IPS-NIHi11 (cell line): ENCODE measurements around the gene PGP.

Experiments
- DNase-seq: peaks from one replicate; pipeline ENCODE4 v3.0.0; 2012; ENCODE audit warnings: mixed read lengths, low spot score

The PGP gene

DNA sequence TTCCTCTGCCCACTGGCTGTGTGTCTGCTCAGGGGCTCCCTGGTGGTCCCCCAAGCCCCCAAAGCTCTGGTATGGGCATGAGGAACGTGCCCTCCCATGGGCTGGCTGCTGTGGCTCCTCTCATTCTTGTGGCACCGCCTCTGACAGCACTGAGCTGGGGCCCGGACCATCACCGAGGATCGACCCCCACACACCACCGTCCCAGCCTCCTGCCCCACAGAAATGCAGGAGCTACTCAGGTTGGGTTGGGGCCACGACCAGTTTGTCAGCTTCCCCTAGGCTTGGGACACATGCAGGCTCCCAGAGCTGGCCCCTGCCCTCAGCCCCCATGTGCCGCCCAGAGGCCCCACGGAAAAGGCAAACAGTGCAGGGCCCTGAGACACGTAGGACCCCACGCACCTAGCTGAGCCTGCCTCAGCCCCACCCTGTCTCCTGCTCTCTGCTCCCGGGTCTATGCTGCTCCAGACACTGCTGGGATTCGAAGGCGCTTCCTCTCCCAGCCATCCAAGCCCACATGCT, 15.0 kb downstream of the PGP start:
- no peak for DNase-seq

DNA sequence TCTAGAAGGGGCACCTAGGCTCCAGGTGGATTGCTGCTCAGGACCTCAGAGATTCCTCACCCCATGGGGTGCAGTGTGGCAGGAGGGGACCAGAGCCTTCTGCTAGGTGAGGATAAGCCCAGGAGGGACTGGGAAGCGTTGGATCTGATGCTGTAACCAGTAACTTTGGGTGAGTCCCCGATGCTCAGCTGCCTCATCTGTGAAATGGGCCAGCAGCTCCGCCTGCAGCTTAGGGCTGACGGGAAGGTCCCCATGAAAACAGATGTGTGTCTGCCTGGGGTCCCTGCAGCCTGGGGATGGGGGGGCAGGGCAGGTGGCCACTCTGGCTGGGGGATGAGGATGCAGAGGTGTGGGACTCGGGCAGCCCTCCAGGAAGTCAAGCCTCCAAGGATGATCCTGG, 15.5 kb downstream of the PGP start:
- no peak for DNase-seq

DNA sequence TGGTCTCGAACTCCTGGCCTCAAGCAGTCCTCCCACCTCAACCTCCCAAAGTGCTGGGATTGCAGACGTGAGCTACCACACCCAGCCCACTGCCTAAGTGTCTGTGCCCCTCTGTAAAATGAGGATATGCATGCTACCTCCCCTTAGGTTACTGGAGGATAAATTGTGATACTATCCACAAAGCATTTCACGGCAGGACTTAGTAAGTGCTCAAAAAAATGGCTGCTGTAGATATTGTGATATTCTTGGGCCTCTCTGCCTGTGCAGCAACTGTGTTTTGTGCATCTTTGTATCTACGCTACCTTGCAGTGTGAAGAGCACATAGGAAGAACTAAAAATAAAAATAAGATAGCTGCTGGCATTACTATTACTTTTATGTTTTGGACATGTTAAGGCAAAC, 16.4 kb downstream of the PGP start:
- DNase-seq = no peak

DNA sequence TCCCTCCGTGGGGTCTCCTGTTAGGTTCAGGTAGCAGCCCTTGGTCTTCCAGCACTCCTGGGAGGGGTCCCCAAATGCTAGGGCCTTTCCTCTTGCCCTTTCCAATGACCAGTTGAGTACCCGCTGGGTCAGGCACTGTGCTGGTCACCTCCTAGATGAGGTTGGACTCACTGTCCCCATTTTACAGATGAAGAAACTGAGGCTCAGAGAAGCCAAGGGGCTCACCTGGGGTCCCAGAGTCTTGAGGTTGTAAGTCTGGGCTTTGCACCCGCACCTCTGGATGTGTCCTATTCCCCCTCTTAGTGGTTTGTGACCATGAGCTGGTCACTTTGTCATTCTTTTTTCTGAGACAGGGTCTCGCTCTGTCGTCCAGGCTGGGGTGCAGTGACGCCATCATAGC, 16.9 kb downstream of the PGP start:
- DNase-seq = no peak

DNA sequence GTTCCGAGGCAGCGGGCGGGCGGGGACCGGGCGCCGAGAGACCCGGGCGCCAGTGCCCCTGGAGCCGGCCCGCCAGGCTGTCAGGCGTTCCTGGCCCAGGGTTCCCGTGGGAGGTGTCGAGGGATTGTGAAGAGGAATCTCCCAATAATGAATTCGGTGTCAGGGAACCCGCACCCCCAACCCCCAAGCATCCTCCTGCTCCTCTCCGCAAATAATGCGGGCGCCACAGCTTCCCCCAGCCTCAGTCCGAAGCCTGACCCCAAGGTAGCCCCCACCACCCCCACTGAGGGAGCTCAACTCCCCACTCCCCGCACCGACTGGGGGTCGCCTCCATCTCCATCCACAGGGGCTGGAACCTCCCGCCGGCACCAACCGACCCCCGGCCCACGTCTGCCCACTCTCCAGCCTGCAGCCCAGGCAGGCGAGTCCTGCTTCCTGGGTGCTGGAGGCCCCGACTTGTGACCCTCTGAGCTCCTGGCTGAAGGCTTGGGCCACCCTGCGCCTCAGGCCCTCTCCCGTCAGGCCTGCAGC, 17.6 kb downstream of the PGP start:
- no peak for DNase-seq

DNA sequence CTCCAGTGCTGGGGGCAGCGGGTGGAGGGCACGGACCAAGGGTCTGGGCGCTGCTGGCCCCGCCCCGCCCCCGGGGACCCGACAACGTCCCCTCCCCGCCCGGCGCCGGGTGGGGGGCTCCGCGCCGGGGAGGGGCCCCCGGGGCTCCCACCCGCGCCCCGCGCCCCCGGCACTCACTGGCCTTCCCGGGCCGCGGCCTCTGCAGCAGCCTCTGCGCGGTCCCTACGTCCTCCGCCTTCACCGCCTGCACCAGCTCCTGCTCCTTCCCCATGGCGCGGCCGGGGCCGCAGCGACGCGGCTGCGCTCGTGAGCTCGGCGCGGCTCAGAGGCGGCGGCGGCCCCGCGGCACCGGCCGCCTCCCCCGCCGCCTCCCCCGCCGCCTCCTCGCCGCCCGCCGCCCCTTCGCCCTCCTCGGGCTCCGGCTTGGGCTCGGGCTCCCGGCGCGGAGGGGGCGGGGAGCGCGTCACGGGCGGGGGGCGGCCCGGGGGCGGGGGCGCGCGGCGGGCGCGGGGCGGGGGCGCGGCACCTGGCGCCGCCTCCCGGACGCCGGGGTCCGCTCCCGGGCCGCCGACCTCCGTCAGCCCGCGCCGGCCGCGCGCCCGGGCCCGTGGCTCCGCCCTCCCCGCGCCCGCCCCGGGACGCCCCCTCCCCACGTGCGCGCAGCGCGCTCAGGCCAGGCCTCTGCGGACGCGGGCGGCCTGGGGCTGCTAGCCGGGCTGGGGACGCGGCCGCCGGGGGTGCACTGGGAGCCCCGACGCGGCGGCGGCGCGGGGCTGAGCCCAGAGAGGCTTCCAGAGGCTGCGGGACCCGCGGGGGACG, 18.3 kb downstream of the PGP start, which contains the start of gene CASKIN1:
Gene CASKIN1 (minus strand): TSS at position 444 of the 819 bp plus-strand sequence. CDS start 173 bp downstream, at position 271.
- peak; percentile 81 for DNase-seq

DNA sequence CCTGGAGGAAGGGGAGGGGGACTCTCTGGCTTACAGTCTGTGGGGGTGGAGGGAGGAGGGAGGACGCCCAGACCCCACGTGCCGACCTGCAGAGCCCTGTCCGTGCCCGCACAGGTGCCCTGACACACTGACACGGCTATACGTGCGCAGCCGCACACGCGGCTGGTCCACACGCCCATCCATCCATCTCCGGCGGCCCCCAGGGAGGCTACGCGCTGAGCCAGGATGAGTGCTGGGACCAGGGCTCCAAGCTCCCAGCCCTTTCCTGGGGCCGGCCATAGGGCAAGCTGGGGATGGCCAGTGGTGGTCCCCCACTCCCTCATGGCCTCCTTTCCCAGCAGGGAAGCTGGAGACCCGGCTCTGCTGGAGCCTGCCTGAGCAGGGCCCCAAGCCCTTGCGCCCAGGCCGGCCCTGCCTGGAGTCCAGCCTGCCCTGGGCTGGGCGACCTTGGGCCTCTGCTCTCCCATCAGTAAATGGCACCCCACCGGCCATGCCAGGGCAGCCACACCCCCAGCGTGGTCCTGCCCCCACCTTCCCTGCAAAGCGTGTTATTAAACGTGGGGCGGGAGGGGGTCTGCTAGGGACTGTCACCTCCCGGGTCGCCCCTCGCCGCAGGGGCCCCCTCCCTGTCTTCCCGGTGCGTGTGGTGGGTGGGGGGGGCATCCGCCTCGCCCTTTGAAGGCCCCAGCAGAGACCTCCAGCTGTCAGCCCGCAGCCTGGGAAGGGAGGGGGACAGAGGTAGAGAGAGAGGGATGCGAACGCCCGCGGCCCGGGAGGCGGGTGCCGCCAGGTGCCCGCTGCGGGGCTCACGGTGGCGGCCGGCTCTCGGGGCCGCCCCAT, 19.1 kb downstream of the PGP start:
- no peak for DNase-seq

DNA sequence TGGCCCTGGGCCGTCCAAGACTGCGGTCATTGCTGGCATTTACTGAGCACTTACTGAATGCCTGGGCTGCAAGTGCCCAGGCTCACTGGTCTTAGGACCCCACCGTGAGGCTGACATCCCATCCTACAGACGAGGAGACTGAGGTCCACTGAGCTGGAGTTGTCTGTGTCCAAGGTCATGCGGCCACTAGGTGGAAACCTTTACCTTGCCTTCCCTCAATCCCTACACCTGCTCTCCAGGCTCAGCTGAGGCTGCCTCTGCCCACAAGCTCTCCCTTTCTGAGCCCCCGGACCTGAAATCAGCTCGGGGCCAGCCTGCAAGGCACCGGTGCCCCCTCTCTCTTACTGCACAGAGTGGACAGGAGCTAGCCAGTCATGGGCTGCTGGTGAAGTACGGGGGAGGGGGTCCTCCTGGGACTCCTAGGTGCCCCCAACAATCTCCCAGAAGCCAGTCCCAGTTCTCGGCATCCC, 19.8 kb downstream of the PGP start:
- peak; percentile 81 for DNase-seq

DNA sequence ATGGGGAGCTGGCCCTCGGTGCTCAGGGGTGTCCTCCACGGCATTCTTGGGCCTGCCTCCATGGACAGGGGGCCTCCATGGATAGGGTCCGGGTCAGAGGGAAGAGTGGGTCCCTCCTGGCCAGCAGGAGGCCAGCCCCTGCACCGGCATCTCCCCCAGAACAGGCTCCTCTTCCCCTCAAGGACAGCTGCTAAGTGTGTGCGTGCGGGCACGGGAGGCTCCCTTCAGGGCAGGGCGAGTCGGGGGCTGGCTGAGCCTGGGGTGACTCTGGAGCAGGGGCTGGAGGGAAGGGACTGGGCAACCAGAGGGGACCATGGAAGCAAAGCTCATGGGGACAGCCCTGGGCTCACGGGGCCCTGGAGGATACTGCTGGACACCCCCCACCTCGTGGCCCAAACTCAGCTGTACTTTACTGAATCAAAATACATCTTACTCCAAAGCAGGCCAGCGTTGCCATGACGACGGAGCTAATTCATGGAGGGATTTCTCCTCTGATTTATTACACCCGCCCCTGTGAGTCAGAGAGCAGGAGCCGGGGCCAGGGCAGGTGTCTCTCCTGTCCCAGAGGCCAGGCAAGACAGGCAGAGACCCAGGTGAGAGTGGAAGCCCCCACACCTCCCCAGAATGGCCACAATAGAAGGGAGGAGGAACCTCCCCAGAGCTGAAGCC, 20.3 kb downstream of the PGP start:
- no peak for DNase-seq

DNA sequence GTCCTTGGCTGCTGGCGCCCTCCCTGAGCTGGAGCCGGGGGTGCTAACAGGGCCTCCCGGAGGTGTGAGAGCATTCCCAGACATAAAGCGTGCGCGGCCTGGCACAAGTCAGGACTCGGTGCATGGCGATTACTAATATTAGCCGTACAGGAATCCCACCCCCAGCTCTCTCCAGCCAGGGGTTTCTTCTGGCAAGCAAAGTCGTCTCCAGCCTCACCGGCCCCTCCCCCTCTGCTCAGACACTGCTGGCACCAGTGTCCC, 23.3 kb downstream of the PGP start:
- DNase-seq = no peak

DNA sequence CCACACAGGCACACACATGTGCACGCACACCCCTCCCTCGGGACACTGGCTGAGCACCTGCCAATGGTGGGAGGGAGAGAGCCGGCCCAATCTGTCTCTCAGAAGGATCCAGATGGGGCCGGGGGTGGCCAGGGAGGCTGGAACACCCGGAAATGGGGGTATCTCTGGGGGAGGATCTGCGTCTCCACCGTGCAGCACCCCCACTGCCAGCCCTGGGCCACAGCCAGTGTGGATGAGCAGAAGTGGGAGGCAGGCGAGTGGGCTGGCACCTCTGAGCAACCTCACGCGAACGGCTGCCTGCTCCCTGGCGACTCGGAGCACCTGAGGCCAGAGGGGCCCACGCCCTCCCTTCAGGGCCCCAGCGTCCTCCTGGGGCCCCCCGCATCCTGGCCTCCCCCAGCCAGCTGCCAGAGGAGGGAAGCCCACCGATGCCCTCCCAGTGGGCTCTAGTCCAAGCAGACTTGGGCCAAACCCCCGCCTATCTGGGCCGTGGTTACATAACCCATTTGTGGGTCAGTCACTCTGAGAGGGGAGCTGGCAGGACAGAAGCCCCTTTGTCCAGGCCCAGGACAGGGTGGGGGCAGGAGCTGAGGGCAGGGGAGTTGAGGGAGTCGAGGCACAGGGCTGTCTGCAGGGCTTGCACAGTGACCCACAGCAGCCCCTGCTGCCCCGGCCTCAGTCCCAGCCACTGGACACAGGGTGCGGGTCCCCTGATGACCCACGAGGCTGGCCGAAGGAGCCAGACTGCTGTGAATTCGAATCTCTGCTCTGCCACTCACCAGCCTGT, 23.8 kb downstream of the PGP start:
- DNase-seq = no peak

DNA sequence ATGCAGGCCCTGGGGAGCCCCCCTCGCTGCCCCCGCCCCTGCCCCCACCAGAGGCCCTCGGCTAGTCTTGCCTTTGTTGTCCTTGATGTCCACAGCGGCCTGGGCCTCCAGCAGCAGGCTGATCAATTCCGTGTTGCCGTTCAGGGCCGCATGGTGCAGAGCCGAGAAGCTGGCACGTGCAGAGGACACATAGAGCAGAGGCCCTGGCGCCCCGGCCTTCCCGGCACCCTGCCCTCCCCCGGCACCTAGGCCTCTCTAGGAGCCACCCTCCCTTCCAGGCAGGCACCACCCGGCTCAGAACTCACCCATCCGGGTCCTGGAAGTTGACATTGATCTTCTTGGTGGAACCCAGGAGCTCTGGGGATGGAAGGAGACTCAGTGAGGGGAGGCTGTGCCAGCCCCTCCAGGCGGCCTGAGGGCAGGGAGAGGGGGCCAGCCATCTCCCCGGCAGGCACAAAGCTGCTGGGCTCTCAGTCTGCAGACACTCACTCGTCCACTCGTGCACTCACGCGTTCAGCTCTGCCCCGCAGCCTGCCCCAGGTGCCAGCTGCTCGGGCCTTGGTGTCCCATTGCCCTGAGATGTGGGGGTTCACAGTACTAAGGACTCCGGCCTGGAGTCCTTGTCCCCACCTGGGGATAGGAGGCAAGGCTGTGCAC, 24.5 kb downstream of the PGP start:
- DNase-seq = no peak

DNA sequence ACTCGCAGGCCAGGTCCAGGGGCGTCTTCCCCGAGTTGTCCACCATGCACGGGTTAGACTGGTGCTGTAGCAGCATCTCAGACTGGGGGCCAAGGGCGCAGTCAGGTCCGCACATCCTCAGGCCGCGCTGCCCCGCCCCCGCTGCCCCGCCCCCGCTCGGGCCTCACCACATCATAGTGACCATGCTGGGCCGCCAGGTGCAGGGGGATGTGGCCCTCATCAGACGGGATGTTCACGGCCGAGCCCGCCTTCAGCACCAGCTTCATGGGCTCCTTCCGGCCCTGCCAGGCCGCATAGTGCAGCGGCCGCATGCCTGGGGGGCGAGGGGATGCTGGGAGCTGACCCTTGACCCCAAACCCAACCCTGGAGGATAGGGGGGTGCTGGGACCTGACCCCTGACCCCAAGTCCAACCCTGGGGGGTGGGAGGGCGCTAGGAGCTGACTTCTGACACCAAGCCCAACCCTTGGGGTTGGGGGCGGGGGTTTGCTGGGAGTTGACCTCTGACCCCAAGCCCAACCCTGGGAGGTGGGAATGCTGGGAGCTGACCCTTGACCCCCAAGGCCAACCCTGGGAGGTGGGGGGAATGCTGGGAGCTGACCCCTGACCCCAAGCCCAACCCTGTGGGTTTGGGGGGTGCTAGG, 25.3 kb downstream of the PGP start:
- no peak for DNase-seq

DNA sequence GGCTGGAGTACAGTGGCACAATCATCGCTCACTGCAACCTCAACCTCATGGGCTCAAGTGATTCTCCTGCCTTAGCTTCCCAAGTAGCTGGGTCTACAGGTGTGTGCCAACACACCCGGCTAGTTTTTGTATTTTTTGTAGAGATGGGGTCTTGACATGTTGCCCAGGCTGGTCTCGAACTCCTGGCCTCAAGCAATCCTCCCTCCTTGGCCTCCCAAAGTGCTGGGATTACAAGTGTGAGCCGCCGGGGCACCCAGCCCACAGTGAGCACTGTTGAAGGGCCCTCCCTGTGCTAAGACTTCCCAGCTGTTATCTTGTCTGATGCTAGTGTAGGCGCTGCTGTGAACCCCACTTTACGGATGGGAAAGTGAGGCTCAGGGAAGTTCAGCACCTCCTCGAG, 26.2 kb downstream of the PGP start:
- no peak for DNase-seq

DNA sequence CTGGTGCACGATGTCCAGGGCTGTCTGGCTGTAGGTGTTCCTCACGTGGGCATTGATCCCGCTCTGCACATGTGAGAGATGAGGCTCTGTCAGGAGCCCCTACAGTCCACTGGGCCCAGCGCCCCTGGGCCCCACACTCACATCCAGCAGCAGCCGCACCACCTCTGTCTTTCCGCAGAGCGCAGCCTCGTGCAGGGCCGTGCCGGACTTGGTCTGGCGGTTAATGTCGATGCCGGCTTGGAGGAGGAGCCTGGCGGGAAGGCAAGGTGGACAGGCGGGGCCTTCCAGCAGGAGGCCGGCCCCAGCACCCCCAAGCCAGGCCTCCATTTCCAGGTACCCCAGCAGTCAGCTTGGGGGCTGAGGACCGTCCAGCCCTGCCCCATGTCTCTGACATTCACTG, 27.4 kb downstream of the PGP start:
- no peak for DNase-seq

DNA sequence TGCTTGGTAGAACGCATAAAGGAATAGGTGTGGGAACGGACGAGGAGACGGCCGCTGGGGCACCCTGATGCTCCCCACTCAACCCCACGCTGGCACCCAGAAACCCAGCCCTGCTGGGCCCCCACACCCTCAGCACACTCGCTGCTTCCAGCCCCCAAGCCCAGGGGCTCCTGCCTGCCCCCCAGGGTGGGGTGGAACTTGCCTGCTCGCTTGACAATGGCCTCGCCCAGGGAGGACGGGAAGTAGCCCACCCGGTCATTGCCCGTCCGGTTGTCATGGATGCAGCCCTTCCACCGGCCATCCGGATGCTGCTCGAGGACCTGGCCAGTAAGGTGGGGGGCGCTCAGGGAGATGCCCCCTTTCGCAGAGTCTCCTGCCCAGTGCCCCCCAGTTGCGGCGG, 28.1 kb downstream of the PGP start:
- DNase-seq = no peak

DNA sequence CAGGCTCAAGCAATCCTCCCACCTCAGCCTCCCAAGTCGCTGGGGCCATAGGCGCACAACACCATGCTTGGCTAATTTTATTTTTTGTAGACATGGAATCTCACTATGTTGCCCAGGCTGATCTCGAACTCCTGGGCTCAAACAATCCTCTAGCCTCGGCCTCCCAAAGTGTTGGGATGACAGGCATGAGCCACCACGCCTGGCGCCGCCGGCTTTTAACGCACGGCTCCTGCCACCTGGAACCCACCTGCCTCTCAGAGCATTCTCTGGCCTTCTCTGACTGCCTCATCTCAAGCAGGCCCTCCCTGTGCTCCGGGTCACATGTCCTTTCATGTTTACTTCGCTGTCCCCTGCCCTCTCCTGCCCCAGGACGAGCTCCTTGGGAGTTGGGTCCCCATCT, 28.6 kb downstream of the PGP start:
- no peak for DNase-seq

DNA sequence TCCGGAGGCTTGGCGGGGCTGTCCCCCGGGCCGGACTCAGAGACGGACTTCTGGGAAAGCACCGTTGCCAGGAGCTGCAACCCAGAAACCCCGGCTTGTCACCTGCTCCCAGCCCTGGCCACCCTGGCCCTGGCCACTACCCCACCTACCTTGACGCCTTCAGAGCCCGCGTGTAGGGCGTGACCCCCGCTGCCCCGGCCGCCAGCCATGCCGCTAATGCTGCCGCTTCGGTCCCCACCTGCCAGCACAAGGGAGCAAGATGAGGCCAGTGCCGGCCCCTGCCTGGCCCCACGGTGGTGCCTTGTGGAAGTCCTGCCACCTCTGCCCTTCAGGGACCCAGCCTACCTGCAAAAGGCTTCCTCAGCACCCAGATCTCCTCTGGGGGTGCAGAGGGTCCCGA, 29.7 kb downstream of the PGP start:
- no peak for DNase-seq

DNA sequence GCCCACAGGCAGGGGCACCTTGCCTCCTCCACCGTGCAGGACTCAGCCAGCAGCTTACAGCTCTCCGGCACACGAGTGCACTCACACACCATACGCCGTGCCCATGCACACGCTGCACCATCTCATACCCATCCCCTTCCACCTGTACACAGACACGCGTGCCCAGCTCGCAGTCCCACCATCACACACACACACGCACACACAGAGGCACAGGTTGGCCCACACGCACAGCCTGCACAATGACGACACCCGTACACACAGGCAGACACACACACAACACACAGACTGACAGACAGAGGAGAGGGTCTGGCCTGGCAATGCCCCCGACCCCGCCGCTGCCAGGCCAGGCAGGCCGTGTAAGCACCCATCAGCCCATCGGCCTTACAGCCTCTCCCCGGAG, 30.3 kb downstream of the PGP start:
- no peak for DNase-seq

DNA sequence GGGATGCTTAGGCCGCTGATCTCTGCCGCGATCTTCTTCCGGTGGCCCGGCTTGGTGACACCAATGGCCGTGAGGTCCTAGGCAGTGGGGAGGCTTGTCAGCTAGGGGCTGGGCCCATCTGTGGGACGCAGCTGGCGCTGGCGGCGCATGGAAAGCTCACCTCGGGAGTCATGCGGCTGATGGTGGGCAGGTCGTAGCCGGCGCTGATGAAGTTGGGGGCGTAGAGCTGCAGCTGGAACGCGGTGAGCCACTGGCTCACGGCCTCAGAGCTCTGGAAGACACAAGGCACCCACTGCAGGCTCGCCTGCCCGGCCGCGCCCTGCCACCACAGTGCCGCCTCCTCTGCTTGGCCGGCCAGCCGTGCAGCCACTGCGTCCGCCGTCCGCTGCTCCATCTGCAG, 31.0 kb downstream of the PGP start:
- DNase-seq = no peak

DNA sequence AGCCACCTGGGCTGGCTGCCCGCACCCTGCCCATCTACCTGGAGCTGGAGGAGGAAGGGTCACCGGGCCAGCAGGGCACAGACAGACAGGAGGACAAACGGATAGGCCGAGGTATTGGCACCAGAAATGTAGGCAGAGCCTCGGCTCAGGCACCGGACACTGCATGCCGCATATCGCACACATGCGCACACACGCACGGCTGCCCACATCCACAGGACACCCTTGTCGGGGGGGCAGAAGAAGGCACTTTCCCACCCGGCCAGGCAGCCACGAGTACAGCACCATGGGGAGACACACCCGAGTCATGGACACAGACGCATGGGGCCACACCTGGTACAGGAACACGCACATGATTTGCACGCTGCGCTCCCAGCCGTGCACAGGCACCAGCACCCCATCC, 32.7 kb downstream of the PGP start:
- no peak for DNase-seq
